GM10248 (cell line): ENCODE data around the gene MYLIP.

ENCODE experiments used
- CTCF ChIA-PET: fragments of 300-600 bp; sonication (Branson Sonifier 250); formaldehyde crosslinking; extraction: SDS; loops from one replicate; lab custom pipeline; 2021; ENCODE audit warnings: antibody characterized with exemption; lab: Yijun Ruan, JAX
- POLR2A ChIA-PET: fragments of 350-650 bp; sonication (Branson Sonifier 250); formaldehyde crosslinking; extraction: SDS; loops from one replicate; lab custom pipeline; 2020; ENCODE audit warnings: antibody characterized with exemption; lab: Yijun Ruan, JAX
- DNase-seq: peaks from one replicate; pipeline ENCODE4 v3.0.0; 2012; ENCODE audit errors: extremely low spot score
- TF ChIP-seq, protein P1 (sequence below): IDR thresholded peaks from 2 replicates; pipeline ENCODE4 v1.5.1; 2012; ENCODE audit warnings: mild to moderate bottlenecking, low read depth; ENCODE audit errors: extremely low read depth, missing control alignments, control extremely low read depth

Gene MYLIP

DNA sequence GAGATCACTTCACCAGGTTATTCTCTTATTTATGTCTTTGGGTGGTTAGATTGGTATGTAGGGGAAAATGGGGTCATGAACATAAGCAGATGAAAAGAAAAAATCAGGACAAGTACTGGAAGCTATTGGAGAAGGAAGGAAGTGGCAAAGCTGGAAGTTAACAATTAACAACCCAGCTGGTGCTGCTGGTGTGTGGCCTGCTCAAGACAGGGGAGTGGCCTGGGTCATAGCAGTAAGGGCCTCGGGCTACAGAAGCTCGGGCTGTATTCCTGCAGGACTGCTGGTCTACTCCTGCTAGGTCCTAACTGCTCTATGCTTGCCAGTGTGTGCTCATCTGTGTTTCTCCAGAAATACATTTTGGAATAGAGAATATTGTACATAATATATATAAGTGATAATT lies 19.6 kb downstream of the MYLIP start:
- ChIA-PET POLR2A (no interaction called here), CTCF (interaction anchor here (0.8 kb wide), 1 partner anchor 457 kb away, joined by 3 read pairs; no protein-coding TSS in a partner anchor)
- DNase-seq, result no peak
- TF ChIP-seq, protein P1, sequence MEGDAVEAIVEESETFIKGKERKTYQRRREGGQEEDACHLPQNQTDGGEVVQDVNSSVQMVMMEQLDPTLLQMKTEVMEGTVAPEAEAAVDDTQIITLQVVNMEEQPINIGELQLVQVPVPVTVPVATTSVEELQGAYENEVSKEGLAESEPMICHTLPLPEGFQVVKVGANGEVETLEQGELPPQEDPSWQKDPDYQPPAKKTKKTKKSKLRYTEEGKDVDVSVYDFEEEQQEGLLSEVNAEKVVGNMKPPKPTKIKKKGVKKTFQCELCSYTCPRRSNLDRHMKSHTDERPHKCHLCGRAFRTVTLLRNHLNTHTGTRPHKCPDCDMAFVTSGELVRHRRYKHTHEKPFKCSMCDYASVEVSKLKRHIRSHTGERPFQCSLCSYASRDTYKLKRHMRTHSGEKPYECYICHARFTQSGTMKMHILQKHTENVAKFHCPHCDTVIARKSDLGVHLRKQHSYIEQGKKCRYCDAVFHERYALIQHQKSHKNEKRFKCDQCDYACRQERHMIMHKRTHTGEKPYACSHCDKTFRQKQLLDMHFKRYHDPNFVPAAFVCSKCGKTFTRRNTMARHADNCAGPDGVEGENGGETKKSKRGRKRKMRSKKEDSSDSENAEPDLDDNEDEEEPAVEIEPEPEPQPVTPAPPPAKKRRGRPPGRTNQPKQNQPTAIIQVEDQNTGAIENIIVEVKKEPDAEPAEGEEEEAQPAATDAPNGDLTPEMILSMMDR, result no peak

DNA sequence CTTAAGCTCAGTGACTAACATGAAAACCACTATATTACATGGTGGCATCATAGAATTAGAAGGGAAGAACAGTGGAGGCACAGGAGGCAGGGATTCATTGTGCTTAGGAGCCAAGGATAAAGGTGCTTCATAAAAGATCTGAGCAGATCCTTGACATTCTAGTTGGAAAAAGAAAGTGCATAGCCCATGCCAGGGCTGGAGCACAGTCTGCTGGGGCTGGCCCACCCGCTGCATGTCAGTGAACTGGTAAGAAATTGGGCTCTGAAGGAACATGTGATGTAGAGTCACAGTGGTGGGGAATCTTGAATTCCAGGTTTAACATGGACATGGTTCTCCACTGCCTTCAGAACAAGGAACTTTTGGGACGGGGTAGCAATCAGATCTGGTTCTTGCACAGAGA lies 20.4 kb downstream of the MYLIP start:
- TF ChIP-seq, protein P1, result no peak
- DNase-seq, result no peak
- ChIA-PET CTCF (interaction anchor here (0.8 kb wide), 1 partner anchor 458 kb away, joined by 3 read pairs; no protein-coding TSS in a partner anchor), POLR2A (no interaction called here)

DNA sequence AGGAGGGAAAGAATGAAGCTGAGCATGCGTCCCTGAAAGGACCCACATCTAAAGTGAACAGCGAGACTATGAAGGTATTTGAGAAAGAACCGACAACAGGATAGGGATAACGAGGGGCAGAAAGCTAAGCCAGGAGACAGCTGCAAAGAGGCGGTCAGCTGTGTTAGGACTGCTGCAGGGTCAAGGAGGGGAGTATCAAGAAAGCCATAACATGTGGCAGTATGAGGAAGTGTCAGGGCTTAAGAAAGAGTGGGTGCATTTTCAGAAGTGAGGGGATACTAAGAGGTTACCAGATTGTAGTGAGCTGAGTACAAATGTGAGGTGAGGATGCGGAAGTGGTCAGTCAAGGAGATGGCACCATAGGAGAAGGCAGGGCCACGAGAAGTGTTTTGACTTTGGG lies 21.2 kb downstream of the MYLIP start:
- ChIA-PET CTCF (interaction anchor here (1.3 to 1.5 kb wide), 2 partner anchors 22 to 31 kb away, joined by 3 to 7 read pairs; partner anchors contain the start of gene MYLIP), POLR2A (interaction anchor here (0.5 kb wide), 1 partner anchor 538 kb away, joined by 3 read pairs; no protein-coding TSS in a partner anchor)
- DNase-seq, result no peak
- TF ChIP-seq, protein P1, result no peak

DNA sequence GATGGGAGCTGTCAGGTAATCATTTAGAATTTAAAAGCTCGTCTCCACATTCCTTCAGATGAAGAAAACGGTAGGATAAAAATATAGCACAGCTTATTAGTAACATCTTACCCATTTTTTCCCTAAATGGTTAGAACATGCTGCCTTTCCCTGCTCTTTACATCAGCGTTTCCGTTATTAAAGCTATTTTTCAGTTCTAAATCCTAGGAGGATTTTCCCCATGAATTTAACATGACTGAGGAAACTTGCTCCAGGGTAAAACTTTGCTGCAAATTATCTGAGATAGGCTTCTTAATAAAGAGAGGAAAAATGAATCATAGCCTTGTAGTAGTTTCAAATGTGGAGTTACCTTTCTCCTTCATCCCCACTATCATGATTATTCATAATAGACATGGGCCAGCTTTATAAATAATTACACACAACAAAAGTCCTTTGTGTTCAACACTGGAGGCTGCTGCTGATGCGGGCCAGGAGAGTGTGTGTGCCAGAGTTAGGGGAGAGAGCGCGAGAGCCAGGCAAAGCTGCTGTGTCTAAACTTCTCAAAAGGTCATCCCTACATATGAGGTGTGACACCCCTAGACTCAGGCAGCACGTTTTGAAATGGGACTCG lies 24.4 kb downstream of the MYLIP start:
- TF ChIP-seq, protein P1, result no peak
- ChIA-PET CTCF (interaction anchor here (0.9 to 3.7 kb wide), 7 partner anchors 11 to 52 kb away, joined by 3 to 14 read pairs (median 4); partner anchors contain the start of gene MYLIP), POLR2A (interaction anchor here (0.8 kb wide), 1 partner anchor 28 kb away, joined by 3 read pairs; no protein-coding TSS in a partner anchor)
- DNase-seq, result no peak

DNA sequence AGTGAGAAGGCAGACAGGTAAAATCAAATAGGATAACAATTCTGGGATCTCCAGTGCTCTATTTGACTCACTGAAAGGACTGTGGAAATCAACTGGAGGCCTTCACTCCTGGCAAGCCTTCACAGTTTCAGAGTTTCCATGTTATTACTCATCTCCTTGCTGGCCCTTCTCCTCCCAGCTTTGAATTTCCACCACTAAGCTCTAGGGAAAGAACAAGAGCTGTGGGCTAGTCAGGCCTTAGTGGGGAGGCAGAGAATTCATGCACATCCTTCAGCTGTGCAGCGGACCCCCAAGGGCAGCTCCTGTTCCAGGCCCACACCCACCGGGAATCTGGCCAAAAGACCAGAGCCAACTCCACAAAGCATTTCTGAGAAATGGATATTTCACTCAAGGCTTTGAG lies 26.0 kb downstream of the MYLIP start:
- TF ChIP-seq, protein P1, result no peak
- DNase-seq, result no peak
- CTCF ChIA-PET, result interaction anchor here (1.1 to 2.6 kb wide), 3 partner anchors 11 to 51 kb away, joined by 3 to 13 read pairs (median 5); no protein-coding TSS in a partner anchor
- POLR2A ChIA-PET, result no interaction called here

DNA sequence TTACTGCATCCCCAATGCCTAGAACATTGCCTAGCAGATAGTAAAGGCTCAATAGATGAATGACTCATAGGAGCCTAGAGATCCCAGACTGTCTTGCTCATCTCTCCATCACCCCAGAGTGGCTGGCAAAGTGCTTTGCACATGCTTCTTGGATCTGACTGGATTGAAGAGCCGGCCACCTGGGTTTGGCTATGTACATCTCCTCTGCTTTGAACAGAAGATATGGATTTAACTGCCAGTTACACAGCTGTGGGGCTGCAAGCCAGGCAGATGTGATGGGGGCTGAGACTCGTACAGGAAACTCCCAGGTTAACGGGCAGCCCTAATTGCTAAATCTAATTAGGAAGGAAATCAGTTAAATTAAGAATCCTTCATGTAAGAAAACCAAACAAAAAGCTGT lies 28.6 kb downstream of the MYLIP start:
- TF ChIP-seq, protein P1, result no peak
- CTCF ChIA-PET, result interaction anchor here (0.9 to 1.0 kb wide), 3 partner anchors 9 to 24 kb away, joined by 3 read pairs; no protein-coding TSS in a partner anchor
- POLR2A ChIA-PET, result no interaction called here
- DNase-seq, result no peak
